Common myeloid progenitor, CD34-positive (primary cell): ENCODE data around the gene HNRNPUL1.

Experiments
- CTCF ChIA-PET: fragments of 350-600 bp; sonication (Branson Sonifier 250); formaldehyde crosslinking; loops from one replicate; lab custom pipeline; 2021; ENCODE audit warnings: antibody characterized with exemption; lab: Charles Lee
- POLR2A ChIA-PET: fragments of 350-600 bp; sonication (Branson Sonifier 250); formaldehyde crosslinking; loops from one replicate; lab custom pipeline; 2021; ENCODE audit warnings: antibody characterized with exemption; lab: Charles Lee
- DNase-seq, 3 donors: peaks; one replicate each; pipeline versions ENCODE4 v3.0.0 to v3.0.0-alpha.2; 2013
- H3K27ac ChIP-seq, 2 experiments: 1 replicate in 1 of 2; 2 replicates in 1 of 2; pipeline ENCODE4 v1.7.0; 2013; ENCODE audit warnings: inconsistent platforms in 2 of 2, low read length in 2 of 2, mild to moderate bottlenecking in 2 of 2, low read depth in 1 of 2, moderate library complexity in 1 of 2; ENCODE audit not compliant: severe bottlenecking in 2 of 2, insufficient read depth in 1 of 2, poor library complexity in 1 of 2
- H3K27me3 ChIP-seq, 5 experiments: replicated peaks in 2 of 5; 1 replicate in 3 of 5; 2 replicates in 2 of 5; pipeline versions ENCODE4 v1.6.1 to v1.7.0; 2013; ENCODE audit warnings: low read length in 4 of 5, mild to moderate bottlenecking in 2 of 5, moderate library complexity in 2 of 5, inconsistent platforms in 1 of 5; ENCODE audit not compliant: insufficient read depth in 5 of 5, control insufficient read depth in 4 of 5
- H3K36me3 ChIP-seq, 4 experiments: 1 replicate in 2 of 4; 2 replicates in 2 of 4; pipeline versions ENCODE4 v1.6.1 to v1.7.0; 2013; ENCODE audit warnings: low read length in 3 of 4, control low read depth in 1 of 4, mild to moderate bottlenecking in 1 of 4; ENCODE audit not compliant: control insufficient read depth in 4 of 4, insufficient read depth in 4 of 4
- H3K4me1 ChIP-seq, 4 experiments: 1 replicate in 3 of 4; 2 replicates in 1 of 4; pipeline versions ENCODE4 v1.6.1 to v1.7.1; 2013; ENCODE audit warnings: low read length in 3 of 4, mild to moderate bottlenecking in 3 of 4, control low read depth in 1 of 4, inconsistent platforms in 1 of 4, moderate library complexity in 1 of 4; ENCODE audit not compliant: control insufficient read depth in 4 of 4, insufficient read depth in 4 of 4; ENCODE audit errors: control extremely low read depth in 1 of 4
- H3K4me3 ChIP-seq, 7 experiments: 1 replicate in 4 of 7; 2 replicates in 3 of 7; pipeline versions ENCODE4 v1.5.1 to v1.7.0; 2013; ENCODE audit warnings: mild to moderate bottlenecking in 7 of 7, low read length in 6 of 7, moderate library complexity in 6 of 7, inconsistent platforms in 2 of 7, low read depth in 2 of 7, control low read depth in 1 of 7; ENCODE audit not compliant: insufficient read depth in 4 of 7, control insufficient read depth in 1 of 7; ENCODE audit errors: extremely low read depth in 1 of 7
- H3K9me3 ChIP-seq, 5 experiments: 1 replicate in 4 of 5; 2 replicates in 1 of 5; pipeline versions ENCODE4 v1.6.1 to v1.7.1; 2013; ENCODE audit warnings: low read length in 4 of 5, mild to moderate bottlenecking in 2 of 5, inconsistent platforms in 1 of 5, low read depth in 1 of 5, moderate library complexity in 1 of 5; ENCODE audit not compliant: control insufficient read depth in 4 of 5, insufficient read depth in 2 of 5; ENCODE audit errors: control extremely low read depth in 1 of 5
- WGBS: methylation state at CpG from one replicate; pipeline ENCODE4 v1.1.5; 2013; ENCODE audit not compliant: insufficient coverage; 5-methylcytosine and 5-hydroxymethylcytosine counted together

The HNRNPUL1 gene

DNA sequence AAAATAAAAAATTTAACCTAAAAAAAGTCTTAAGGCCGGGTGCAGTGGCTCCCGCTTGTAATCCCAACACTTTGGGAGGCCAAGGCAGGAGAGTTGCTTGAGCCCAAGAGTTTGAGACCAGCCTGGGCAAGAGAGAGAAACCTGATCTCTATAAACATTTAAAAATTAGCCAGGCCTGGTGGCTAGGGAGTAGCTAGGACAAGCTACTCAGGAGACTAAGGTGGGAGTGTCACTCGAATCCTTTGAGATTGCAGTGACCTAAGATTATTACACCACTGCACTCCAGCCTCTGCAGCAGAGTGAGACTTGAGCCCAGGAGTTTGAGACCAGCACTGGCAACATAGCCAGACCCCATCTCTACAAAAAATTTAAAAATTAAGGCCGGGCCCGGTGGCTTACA is 46.9 kb downstream of the HNRNPUL1 start:
- H3K4me3 ChIP-seq = peak overlapping the region in 6 of 7 experiments; percentile 72 to 99 (median 94)
- CTCF ChIA-PET = interaction anchor here (1.0 to 1.7 kb wide), 5 partner anchors 9 to 253 kb away, joined by 3 to 6 read pairs (median 4); no protein-coding TSS in a partner anchor
- peak overlapping the region; percentile 94 to 97 for H3K27ac ChIP-seq
- 79% methylated on average over 5 of the region's 5 CpGs for WGBS
- H3K9me3 ChIP-seq = no peaks in the 10 kb centered on the region
- POLR2A ChIA-PET = interaction anchor here (1.0 to 3.9 kb wide), 4 partner anchors 9 to 41 kb away, joined by 3 to 25 read pairs (median 10); no protein-coding TSS in a partner anchor
- no peak for DNase-seq
- peaks cover 24 to 51% (median 47%) of the 10 kb centered on the region in 4 experiments for H3K4me1 ChIP-seq
- H3K27me3 ChIP-seq = no peaks in the 10 kb centered on the region
- H3K36me3 ChIP-seq = peaks cover 5 to 48% (median 30%) of the 10 kb centered on the region in 4 experiments

DNA sequence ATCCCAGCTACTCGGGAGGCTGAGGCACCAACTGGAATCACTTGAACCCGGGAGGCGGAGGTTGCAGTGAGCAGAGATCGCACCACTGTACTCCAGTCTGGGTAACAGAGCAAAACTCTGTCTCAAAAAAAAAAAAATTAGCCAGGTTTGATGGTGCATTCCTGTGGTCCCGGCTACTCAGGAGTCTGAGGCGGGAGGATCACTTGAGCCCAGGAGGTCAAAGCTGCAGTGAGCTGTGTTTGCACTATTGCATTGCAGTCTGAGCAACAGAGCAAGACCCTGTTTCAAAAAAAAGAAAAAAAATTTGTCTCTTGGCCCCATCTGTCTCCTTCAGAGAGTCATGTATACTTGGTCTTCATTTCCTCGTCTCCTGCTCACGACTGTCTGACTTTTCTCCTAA is 47.4 kb downstream of the HNRNPUL1 start:
- H3K4me3 ChIP-seq = peak overlapping the region in 1 of 7 experiments; percentile 99
- ChIA-PET POLR2A (interaction anchor here (0.6 to 3.6 kb wide), 3 partner anchors 9 to 169 kb away, joined by 3 to 18 read pairs (median 6); no protein-coding TSS in a partner anchor), CTCF (interaction anchor here (1.0 to 1.4 kb wide), 3 partner anchors 9 to 252 kb away, joined by 3 to 6 read pairs (median 5); no protein-coding TSS in a partner anchor)
- 98% methylated on average over 6 of the region's 8 CpGs for WGBS
- peak overlapping the region in 1 of 2 experiments; percentile 97 for H3K27ac ChIP-seq
- H3K27me3 ChIP-seq = no peaks in the 10 kb centered on the region
- peaks cover 22 to 46% (median 41%) of the 10 kb centered on the region in 4 experiments for H3K4me1 ChIP-seq
- no peaks in the 10 kb centered on the region for H3K9me3 ChIP-seq
- no peak for DNase-seq
- peaks cover 7 to 48% (median 31%) of the 10 kb centered on the region in 4 experiments for H3K36me3 ChIP-seq

DNA sequence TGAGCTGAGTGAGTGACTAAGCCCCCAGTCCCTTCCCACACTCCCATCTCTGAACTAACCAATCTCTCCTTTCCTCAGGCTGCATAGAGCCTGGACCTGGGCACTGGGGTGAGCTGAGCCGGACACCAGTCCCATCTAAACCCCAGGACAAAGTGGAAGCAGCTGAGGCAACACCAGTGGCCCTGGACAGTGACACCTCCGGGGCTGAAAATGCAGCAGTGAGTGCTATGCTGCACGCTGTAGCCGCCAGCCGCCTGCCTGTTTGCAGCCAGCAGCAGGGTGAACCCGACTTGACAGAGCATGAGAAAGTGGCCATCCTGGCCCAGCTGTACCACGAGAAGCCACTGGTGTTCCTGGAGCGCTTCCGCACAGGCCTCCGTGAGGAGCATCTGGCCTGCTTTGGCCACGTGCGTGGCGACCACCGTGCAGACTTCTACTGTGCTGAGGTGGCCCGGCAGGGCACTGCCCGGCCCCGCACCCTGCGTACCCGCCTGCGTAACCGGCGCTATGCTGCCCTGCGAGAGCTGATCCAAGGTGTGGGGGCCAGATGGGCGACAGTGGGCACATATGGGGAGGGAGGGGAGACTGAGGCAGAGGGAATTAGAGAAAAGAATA is 52.2 kb downstream of the HNRNPUL1 start:
- Histone ChIP-seq H3K27ac (no peak overlapping the region), H3K9me3 (no peaks in the 10 kb centered on the region), H3K4me1 (peaks cover 0 to 14% (median 10%) of the 10 kb centered on the region in 4 experiments), H3K36me3 (peaks cover 13 to 89% (median 55%) of the 10 kb centered on the region in 4 experiments), H3K4me3 (no peak overlapping the region), H3K27me3 (no peaks in the 10 kb centered on the region)
- ChIA-PET CTCF (interaction anchor here (0.8 to 1.4 kb wide), 2 partner anchors 18 to 253 kb away, joined by 3 to 4 read pairs; no protein-coding TSS in a partner anchor), POLR2A (no interaction called here)
- 98% methylated on average over 24 of the region's 24 CpGs for WGBS
- DNase-seq = no peak

DNA sequence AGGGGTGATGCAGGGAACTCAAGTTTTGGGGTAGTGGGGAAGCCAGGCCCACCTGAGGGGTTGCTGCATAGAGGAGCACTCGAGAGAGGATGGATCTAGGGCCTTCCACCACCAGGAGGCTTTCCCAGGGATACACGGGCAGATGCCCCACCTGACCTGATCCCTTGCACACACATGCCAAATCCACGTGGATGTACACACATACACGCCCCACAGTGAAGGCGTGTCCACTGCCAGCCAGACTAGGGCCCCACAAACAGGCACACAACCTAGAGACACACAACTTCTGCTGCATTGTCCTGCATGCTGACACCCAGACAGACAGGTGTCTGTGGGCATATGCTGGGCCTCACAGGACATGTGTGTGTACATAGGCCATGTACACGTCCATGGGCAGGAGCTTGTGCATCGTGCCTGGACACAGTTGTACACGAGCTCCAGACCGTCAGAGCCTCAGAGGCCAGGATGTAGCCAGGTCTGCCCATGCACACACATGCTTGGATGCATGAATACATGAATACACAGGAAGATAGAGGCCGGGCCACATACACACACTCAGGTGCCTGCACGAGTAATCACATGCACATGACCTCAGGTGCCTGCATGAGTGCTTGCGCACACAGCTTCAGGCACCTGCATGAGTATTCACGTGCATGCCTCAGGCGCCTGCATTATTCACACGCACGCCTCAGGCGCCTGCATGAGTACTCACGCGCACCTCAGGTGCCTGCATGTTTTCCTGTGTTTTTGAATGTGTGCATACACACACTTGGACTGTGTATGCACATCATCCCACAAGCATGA is 54.7 kb downstream of the HNRNPUL1 start:
- DNase-seq = no peak
- no peaks in the 10 kb centered on the region for H3K9me3 ChIP-seq
- ChIA-PET CTCF (interaction anchor here (1.6 kb wide), 1 partner anchor 30 kb away, joined by 5 read pairs; no protein-coding TSS in a partner anchor), POLR2A (interaction anchor here (11.8 kb wide), 1 partner anchor 35 kb away, joined by 165 read pairs; the partner anchor contains the start of gene TGFB1)
- no peak overlapping the region for H3K27ac ChIP-seq
- no peak overlapping the region for H3K4me3 ChIP-seq
- H3K27me3 ChIP-seq = no peaks in the 10 kb centered on the region
- H3K36me3 ChIP-seq = peaks cover 7 to 72% (median 51%) of the 10 kb centered on the region in 4 experiments
- WGBS = 92% methylated on average over 19 of the region's 19 CpGs
- peaks cover 0 to 35% (median 33%) of the 10 kb centered on the region in 4 experiments for H3K4me1 ChIP-seq

DNA sequence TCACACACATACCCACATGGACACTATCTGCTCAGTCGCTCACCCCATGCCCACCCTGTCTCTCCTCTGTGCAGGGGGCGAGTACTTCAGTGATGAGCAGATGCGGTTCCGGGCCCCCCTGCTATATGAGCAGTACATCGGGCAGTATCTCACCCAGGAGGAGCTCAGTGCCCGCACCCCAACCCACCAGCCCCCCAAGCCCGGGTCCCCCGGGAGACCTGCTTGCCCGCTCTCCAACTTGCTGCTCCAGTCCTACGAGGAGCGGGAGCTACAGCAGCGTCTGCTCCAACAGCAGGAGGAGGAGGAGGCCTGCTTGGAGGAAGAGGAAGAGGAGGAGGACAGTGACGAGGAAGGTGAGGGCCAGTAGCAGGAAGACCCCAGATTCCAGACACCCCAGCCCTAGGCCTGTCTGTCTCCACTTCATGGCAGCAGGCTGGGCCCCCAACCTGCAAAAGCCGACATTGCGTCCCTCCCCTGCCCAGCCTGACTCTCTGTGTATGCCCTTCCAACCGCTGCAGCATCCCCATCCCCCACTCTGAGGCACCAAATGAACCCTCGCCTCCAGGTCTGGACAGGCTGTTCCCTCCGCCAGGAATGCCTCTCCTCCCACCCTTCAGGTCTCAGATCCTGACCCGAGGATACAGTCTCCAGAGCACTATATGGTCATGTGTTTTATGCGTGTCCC is 55.5 kb downstream of the HNRNPUL1 start:
- 98% methylated on average over 16 of the region's 20 CpGs for WGBS
- H3K36me3 ChIP-seq = peaks cover 7 to 70% (median 49%) of the 10 kb centered on the region in 4 experiments
- H3K27ac ChIP-seq = no peak overlapping the region

DNA sequence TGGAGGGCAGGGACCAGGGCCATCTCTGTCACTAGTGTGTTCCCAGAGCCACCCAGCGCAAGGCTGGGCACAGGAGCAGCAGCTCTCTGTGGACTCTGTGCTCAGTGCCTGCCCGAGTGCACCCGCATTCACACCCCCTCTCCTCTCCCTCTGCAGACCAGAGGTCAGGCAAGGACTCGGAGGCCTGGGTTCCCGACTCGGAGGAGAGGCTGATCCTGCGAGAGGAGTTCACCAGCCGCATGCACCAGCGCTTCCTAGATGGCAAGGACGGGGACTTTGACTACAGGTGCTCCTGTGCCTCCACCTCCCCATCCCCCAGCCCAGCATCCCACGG is 56.0 kb downstream of the HNRNPUL1 start:
- peaks cover 4 to 47% (median 45%) of the 10 kb centered on the region in 4 experiments for H3K4me1 ChIP-seq
- POLR2A ChIA-PET = interaction anchor here (0.6 to 11.8 kb wide), 4 partner anchors 9 to 239 kb away, joined by 3 to 165 read pairs (median 3); partner anchors contain the start of gene TGFB1
- no peak overlapping the region for H3K4me3 ChIP-seq
- DNase-seq = no peak
- CTCF ChIA-PET = interaction anchor here (1.0 to 1.3 kb wide), 2 partner anchors 9 to 35 kb away, joined by 6 read pairs; no protein-coding TSS in a partner anchor
- H3K36me3 ChIP-seq = peaks cover 7 to 73% (median 47%) of the 10 kb centered on the region in 4 experiments
- no peaks in the 10 kb centered on the region for H3K9me3 ChIP-seq
- no peak overlapping the region for H3K27ac ChIP-seq
- 100% methylated on average over 7 of the region's 11 CpGs for WGBS
- H3K27me3 ChIP-seq = no peaks in the 10 kb centered on the region

More for the DNA sequence above, 55.5 kb downstream of the HNRNPUL1 start:
- ChIA-PET POLR2A (interaction anchor here (1.0 to 11.8 kb wide), 2 partner anchors 8 to 34 kb away, joined by 3 to 165 read pairs; partner anchors contain the start of gene TGFB1), CTCF (interaction anchor here (1.3 kb wide), 1 partner anchor 9 kb away, joined by 6 read pairs; no protein-coding TSS in a partner anchor)
- Histone ChIP-seq H3K27me3 (no peaks in the 10 kb centered on the region), H3K4me3 (no peak overlapping the region), H3K9me3 (no peaks in the 10 kb centered on the region), H3K4me1 (peaks cover 3 to 42% (median 40%) of the 10 kb centered on the region in 4 experiments)
- no peak for DNase-seq
